Bone marrow (tissue), 2 donors: ENCODE measurements around the gene UTP11.

Experiments
- DNase-seq, 2 donors: peaks; one replicate each; lab custom pipeline; 2025; lab: John Stamatoyannopoulos, UW

The UTP11 gene

DNA sequence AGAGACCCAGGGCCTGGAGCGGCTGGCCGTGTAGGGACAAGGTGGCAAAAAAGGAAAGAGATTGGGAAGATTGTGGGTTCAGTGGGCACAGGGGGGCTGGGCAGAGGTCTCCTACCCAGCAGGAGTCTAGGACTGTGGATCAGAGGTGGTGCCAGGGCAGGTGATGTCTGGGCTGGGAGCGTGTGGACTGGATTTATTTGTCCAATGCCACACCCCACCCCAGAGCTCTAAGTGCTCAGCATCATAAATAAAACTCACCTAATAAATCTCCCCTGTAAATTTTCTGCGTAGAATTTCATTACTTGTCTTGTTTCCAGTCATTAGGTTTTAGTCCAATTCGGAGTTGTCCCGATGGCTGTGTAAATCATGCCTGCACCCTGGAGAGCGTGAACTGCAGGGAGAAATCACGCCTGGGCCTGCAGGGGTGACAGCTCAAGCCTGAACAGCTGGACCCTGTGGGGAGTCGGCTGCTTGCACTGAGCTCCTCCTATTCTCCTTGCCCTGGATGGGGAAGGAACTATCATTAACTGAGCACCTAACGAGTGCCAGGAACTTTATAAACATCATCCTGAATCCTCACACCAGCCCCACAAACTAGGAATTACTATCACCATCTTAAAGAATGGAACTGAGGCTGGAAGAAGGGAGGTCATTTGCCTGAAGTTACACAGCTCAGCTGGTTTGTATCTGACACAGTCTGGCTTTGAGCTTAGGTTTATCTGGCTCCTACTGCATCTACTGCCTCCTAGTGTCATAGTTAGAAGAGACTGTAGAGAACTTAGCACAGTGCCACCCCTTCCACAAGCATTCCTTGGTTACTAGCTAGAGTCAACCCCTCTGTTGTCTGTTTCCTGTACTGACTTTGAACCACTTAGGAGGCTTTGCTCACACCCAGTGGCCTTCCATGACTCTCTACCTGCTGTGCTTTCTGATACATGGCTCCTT, 59.0 kb downstream of the UTP11 start:
- peak in 1 of 2 donors; percentile 8 for DNase-seq

DNA sequence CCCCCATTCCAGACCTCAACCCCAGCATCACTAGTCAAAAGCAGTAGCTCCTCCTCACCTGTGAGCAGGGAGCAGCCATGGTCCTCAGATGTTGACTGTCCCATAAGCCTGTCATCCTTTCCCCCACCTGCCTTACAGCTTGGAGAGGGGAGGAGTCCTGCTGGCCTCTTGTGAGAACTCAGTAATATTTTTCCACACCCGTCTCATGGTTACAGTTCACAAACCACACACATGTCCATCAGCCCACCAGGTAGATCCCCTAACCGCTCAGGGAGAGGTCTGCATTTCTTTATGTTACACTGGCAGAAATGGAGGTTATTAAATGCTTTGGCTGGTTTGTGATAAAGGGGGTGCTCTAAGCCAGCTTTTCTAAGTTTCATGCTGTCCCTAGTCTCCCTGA, 60.3 kb downstream of the UTP11 start:
- DNase-seq = no peak

DNA sequence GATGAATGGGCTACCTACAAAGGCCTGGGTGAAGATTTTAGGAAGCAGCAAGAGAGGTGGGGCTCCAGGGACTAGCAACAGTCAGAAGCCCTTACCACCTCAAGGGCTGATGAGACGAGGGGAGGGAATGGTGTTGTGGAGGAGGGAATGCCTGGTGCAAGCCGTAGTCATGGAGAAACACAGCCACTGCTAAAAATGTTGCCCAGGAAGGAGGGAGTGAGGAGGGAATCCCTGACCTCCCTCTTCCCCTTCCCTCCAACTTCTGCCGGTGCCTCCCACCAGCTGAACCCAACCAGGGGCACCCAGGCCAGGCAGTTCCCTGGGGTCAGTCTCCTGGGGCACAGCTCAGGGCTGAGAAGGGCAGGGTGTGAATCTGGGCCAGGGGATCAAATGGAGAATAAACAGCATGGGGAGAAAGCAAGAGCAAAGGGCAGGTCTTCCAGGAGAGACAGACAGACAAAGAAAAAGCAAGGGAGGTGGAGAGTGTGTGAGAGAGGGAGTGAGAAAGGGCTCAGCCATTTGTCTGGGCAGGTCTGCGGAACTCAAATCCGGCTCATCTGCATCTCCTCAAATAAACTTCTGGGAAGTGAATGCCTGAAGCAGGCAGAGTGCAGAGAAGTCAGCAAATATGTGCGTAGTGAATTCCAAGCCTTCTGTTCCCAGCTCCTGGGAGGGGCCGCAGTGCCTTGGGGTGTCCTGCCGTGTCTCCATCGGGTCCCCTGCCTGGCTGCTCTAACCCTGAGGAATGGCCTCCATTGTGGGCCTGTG, 61.2 kb downstream of the UTP11 start:
- no peak for DNase-seq

DNA sequence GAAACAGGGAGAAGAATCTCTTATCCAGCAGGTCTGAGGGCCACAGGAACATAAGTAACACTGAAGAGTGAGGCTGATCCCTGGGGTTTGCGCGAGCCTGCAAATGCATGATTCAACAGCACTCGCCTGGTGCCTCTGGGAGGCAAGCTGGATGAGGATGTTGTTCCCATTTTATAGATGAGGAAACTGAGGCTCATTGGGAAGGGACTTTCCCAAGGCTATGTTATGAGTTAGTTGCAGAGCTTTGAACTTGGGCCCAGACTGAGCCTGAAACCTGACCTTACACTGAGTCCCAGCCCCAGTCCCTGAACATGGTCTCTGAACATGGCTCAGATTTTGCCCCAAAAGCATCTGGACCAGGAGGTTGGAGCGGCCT, 61.8 kb downstream of the UTP11 start:
- no peak for DNase-seq
